NCI-H446 (cell line): ENCODE data around the gene ZNF200.
"Not testable (repeated sequence)": the region's sequence is repeated elsewhere in the genome, so short reads cannot be mapped to it uniquely, and the experiment has no call there.

Source experiments
- DNase-seq, 2 experiments: peaks; one replicate each; lab custom pipeline; 2025; lab: John Stamatoyannopoulos, UW

ZNF200 gene

GRCh38 chr16:3254309-3254708 lies 19.4 kb upstream of the ZNF200 start:
- DNase-seq, result no peak

- DNase-seq, result no peak
These were observed 18.0 kb upstream of the ZNF200 start for GRCh38 chr16:3252967-3253366.

GRCh38 chr16:3249451-3249850 lies 14.5 kb upstream of the ZNF200 start:
- no peak for DNase-seq

- no peak for DNase-seq
These were observed 14.1 kb upstream of the ZNF200 start for GRCh38 chr16:3249020-3249419.

- no peak for DNase-seq
These were observed 13.6 kb upstream of the ZNF200 start for GRCh38 chr16:3248596-3248995.

GRCh38 chr16:3246876-3247275 lies 11.9 kb upstream of the ZNF200 start:
- DNase-seq, result no peak

GRCh38 chr16:3246002-3246401 lies 11.0 kb upstream of the ZNF200 start:
- DNase-seq, result no peak

- no peak for DNase-seq
These were observed 8.9 kb upstream of the ZNF200 start for GRCh38 chr16:3243882-3244281.

GRCh38 chr16:3242709-3243108 lies 7.8 kb upstream of the ZNF200 start:
- DNase-seq, result no peak

- DNase-seq, result no peak
These were observed 6.8 kb upstream of the ZNF200 start for GRCh38 chr16:3241761-3242160.

- DNase-seq, result no peak
These were observed 1.1 kb upstream of the ZNF200 start for GRCh38 chr16:3235856-3236669.

GRCh38 chr16:3234543-3234856 lies 458 bp downstream of the ZNF200 start:
- DNase-seq, result no peak

- DNase-seq, result no peak
These were observed 10.9 kb downstream of the ZNF200 start for GRCh38 chr16:3223913-3224515.

- DNase-seq, result no peak
These were observed 14.1 kb downstream of the ZNF200 start for GRCh38 chr16:3220839-3221238.

- DNase-seq, result no peak
These were observed 18.7 kb downstream of the ZNF200 start for GRCh38 chr16:3216263-3216640.

GRCh38 chr16:3215601-3216262 lies 19.2 kb downstream of the ZNF200 start:
- DNase-seq, result no peak

- no peak for DNase-seq
These were observed 19.9 kb downstream of the ZNF200 start for GRCh38 chr16:3214904-3215600.

GRCh38 chr16:3212567-3212966 lies 22.4 kb downstream of the ZNF200 start:
- DNase-seq, result no peak

GRCh38 chr16:3212006-3212405 lies 23.0 kb downstream of the ZNF200 start:
- DNase-seq, result no peak

GRCh38 chr16:3207086-3207953 lies 27.6 kb downstream of the ZNF200 start:
- DNase-seq, result no peak

- not testable (repeated sequence) for DNase-seq
These were observed 29.0 kb downstream of the ZNF200 start for GRCh38 chr16:3205939-3206338.
